ENCODE results near the gene TMEM37. TPM values are rescaled to one million over a fixed set of nuclear protein-coding genes. Genes with fewer than 3 reads are reported as not detected.

Gene TMEM37
- total RNA-seq, 6 experiments from 2014 or later: not detected

DNA sequence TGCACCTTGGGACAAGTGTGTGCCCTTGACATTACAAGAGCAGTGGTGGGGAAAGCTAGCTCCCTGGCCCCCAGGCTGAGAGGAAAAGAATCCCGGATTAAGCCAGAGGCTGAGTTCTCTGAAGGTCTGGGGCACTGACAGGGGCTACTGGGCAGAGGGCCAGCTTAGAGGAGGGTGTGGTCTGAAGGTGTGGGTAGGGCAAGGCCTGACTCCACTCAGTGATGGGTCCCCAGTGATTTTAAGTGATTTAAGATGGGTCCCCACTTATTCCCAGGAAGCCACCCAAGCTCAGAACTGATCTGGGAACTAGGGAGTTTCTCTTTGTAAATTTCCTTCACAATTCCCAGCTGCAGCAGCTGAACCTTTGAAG, 8.8 kb downstream of the TMEM37 start:
- no peaks in the 10 kb centered on the region for H3K36me3 Mint-ChIP-seq (ENCODE audit: low read depth)
- TF ChIP-seq, protein P1, sequence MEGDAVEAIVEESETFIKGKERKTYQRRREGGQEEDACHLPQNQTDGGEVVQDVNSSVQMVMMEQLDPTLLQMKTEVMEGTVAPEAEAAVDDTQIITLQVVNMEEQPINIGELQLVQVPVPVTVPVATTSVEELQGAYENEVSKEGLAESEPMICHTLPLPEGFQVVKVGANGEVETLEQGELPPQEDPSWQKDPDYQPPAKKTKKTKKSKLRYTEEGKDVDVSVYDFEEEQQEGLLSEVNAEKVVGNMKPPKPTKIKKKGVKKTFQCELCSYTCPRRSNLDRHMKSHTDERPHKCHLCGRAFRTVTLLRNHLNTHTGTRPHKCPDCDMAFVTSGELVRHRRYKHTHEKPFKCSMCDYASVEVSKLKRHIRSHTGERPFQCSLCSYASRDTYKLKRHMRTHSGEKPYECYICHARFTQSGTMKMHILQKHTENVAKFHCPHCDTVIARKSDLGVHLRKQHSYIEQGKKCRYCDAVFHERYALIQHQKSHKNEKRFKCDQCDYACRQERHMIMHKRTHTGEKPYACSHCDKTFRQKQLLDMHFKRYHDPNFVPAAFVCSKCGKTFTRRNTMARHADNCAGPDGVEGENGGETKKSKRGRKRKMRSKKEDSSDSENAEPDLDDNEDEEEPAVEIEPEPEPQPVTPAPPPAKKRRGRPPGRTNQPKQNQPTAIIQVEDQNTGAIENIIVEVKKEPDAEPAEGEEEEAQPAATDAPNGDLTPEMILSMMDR (IDR thresholded peaks at IDR 0.05): no peak

DNA sequence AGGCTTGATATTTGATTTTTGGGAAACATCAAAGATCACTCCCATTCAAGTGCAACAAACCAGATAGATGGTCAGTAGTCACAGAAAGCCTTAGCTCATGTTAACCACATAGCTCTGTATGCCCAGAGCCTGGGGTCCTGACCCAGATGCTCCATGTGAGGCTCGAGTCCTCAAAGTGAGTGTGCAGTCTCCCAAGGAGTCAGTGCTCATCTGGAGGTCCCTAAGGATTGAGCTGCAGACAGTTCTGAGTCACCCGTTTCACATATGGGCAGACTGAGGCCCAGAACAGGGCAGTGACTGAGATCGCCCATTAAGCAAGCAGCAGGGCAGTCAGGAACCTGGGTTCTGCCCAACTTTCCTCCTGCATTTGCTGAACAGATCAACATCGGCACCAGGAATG, 9.2 kb downstream of the TMEM37 start:
- Mint-ChIP-seq H3K4me1 (ENCODE audit: low read depth) (no peaks in the 10 kb centered on the region), H3K27ac (no peak overlapping the region), H3K9me3 (no peaks in the 10 kb centered on the region), H3K27me3 (ENCODE audit: insufficient read depth) (peaks cover 29% of the 10 kb centered on the region), H3K36me3 (ENCODE audit: low read depth) (no peaks in the 10 kb centered on the region), H3K4me3 (no peak overlapping the region)
- DNase-seq: no peak
- TF ChIP-seq, protein P1 (IDR thresholded peaks at IDR 0.05): no peak

More for the DNA sequence above, 8.8 kb downstream of the TMEM37 start:
- Mint-ChIP-seq H3K9me3 (no peaks in the 10 kb centered on the region), H3K4me3 (no peak overlapping the region), H3K4me1 (ENCODE audit: low read depth) (no peaks in the 10 kb centered on the region), H3K27ac (no peak overlapping the region), H3K27me3 (ENCODE audit: insufficient read depth) (peaks cover 31% of the 10 kb centered on the region)
- DNase-seq: no peak

DNA sequence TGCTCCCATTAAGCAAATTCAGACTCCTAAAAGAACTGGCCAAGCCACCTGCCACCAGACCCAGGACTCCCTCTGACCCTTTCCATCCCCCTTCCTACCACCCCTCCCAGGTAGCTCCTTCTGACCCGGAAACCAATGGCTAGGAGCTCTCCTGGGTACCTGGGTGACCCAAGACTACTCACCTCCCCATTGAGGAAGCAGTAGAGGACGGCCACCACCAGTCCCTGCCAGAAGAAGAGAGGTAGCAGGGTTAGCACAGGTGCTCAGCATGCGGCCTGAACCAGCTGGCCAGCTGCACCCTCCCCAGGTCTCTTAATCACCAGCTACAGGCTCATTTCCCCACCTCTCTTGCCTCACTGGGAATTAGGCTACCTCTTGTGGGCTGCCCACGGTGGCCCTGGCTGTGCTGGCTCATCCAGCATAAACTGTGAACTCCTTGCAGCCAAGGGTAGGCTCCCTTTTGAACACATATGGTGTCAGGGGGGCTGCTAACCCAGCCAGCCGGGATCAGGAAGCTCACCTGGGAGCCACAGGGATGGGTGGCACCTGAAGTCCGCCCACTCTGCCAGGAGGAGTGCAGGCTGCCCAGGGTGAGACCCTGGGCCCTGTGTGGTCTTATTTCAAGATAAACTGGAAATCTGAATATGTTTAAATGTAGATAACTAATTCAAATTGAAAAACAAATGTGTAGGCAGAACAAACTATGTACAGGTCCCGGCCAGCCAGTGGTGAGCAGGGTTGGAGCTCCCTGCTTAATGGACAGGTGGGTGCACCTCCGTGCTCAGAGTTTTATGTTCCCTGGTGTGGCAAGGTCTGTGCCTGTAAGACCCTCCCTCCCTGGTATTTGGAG, 9.9 kb downstream of the TMEM37 start:
- no peak for DNase-seq
- Mint-ChIP-seq H3K4me3 (no peak overlapping the region), H3K4me1 (ENCODE audit: low read depth) (no peaks in the 10 kb centered on the region), H3K27ac (no peak overlapping the region), H3K9me3 (no peaks in the 10 kb centered on the region), H3K27me3 (ENCODE audit: insufficient read depth) (peaks cover 26% of the 10 kb centered on the region), H3K36me3 (ENCODE audit: low read depth) (no peaks in the 10 kb centered on the region)
- TF ChIP-seq, protein P1 (IDR thresholded peaks at IDR 0.05): no peak

DNA sequence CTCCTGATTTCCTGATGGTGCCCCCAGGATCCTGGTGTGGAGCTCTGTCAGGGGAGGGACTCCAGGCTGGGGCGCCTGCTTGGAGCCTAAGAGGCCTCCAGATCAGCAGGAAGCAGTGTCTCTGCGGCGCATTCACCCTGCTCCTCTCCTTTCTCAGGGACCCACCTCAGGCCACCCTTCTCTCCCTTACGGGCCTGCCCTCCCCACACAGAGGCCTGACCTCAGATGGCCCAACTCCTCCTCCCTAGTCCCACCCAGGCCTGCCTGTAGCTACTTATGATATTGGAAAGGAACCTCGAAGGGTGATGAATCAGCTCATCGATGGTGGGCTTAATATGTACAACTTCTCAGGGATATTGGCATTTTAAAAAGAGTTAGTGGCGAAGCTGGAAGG, 10.6 kb downstream of the TMEM37 start:
- no peak for DNase-seq

DNA sequence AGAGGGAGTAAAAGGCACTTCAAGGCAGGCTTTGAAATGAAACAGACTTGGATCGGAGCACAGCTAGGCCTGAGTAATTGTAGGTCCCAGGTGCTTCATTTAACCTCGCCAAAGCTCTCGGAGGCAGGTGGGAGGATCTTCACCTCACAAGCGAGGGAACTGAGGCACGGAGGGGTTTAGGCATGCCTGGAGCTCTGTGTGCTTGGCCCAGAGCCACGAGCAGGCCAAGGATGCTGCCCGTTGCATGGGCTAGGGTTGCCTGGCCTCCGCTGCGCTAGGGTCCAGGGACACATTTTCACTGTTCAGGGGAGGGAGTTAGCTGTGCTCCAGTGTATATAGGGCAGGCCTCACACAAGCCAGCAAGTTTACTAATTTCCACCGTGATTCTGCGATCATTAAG, 11.2 kb downstream of the TMEM37 start:
- DNase-seq: no peak
- Mint-ChIP-seq H3K27ac (no peak overlapping the region), H3K4me3 (no peak overlapping the region), H3K4me1 (ENCODE audit: low read depth) (no peaks in the 10 kb centered on the region), H3K9me3 (no peaks in the 10 kb centered on the region), H3K27me3 (ENCODE audit: insufficient read depth) (peaks cover 29% of the 10 kb centered on the region), H3K36me3 (ENCODE audit: low read depth) (no peaks in the 10 kb centered on the region)
- TF ChIP-seq, protein P1 (IDR thresholded peaks at IDR 0.05): no peak

More for the DNA sequence above, 10.6 kb downstream of the TMEM37 start:
- Mint-ChIP-seq H3K4me1 (ENCODE audit: low read depth) (no peaks in the 10 kb centered on the region), H3K36me3 (ENCODE audit: low read depth) (no peaks in the 10 kb centered on the region), H3K9me3 (no peaks in the 10 kb centered on the region), H3K27ac (no peak overlapping the region), H3K27me3 (ENCODE audit: insufficient read depth) (peaks cover 24% of the 10 kb centered on the region), H3K4me3 (no peak overlapping the region)
- TF ChIP-seq, protein P1 (IDR thresholded peaks at IDR 0.05): no peak
